Activated effector memory CD4-positive, alpha-beta T cell treated with Interleukin-2 at 50 U/mL for 16 hours (primary cell): ENCODE results near the gene TESPA1.
"Not testable (repeated sequence)": the region's sequence is repeated elsewhere in the genome, so short reads cannot be mapped to it uniquely, and the experiment has no call there.

Experiments
- DNase-seq: peaks from one replicate; pipeline ENCODE4 v3.0.0-alpha.2; 2020

TESPA1 gene

GRCh38 chr12:54945082-54945481 is 39.5 kb downstream of the TESPA1 start:
- no peak for DNase-seq

DNA sequence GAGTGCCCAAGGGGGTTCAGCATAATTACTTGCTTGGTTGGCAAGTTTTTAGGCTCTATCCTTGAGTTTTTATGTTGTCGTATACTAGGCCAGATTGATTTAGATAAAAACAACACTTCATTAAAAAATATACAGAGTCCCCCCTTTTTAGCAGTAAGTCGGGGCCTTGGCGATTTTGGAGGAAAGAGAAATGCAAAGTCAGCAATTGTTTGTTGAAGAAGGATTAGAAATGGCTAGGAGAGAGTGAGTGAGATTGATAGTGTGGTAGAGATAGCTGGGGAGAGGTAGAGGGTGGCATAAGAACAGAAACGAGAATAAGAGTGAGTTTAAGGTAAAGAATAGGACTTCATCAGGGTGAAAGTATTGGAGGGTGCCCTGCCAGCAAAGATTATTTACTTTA is 41.3 kb downstream of the TESPA1 start:
- DNase-seq: not testable (repeated sequence)

DNA sequence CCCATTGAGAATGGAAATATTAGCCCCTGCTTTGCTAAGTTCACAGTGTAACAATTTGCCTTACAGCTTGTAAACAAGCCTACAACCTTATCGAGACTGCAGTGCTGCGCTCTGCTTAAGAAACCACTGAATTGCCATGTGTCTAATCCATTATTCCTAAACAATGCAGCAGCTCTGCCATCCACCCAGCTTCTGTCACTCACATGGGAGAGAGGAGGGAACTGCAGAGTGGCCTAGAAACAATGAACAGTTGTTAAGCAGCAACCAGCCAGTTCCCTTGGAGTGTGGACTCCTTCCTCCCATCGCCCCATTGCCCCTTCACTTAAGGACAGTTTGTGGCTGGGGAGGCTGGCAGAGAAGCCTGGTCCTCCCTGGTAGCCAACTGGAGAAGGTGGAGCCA is 42.9 kb downstream of the TESPA1 start:
- DNase-seq: no peak

DNA sequence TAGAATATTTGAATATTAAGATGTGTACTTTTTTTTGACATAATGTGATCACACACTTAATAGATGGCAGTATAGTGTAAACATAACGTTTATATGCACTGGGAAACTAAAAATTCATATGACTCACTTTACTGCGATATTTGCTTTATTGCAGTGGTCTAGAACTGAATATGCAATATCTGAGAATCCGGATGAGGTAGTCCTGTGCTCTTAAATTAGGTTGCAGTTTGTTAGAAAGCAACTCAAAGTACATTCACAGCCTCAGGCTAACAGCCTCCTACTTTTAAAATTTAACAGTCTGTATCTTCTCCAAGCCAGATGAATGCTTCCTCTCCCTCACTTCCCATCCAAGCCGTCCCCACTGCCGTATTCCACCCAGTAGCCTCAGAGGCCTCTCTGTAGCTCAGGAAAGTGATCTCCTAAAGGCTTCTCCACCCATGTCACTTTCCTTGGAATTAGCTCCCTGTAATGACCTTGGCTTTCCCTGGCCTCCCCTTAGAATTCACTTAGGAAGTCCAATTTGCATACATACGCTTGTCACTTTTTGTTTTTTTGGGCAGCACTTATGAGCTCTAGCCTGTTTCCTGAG is 43.7 kb downstream of the TESPA1 start:
- DNase-seq: no peak

DNA sequence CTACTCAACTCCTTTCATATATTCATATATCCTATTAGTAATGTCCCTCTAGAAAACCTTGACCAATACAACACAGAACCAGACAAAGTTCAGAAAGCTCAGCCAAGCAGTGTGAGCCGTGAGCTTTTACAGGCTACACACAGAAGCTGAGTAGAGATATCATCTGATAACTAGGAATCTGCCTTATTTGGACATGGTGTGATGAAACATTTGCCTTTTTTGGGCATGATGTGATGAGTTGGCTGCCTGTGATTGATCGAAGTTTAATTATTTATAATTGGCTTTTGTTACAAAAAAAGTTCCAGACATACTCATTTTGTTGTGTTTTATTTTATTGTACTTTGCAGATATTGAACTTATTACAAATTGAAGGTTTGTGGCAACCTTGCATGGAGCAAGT is 46.6 kb downstream of the TESPA1 start:
- DNase-seq: no peak

GRCh38 chr12:54937376-54937775 is 47.2 kb downstream of the TESPA1 start:
- no peak for DNase-seq

DNA sequence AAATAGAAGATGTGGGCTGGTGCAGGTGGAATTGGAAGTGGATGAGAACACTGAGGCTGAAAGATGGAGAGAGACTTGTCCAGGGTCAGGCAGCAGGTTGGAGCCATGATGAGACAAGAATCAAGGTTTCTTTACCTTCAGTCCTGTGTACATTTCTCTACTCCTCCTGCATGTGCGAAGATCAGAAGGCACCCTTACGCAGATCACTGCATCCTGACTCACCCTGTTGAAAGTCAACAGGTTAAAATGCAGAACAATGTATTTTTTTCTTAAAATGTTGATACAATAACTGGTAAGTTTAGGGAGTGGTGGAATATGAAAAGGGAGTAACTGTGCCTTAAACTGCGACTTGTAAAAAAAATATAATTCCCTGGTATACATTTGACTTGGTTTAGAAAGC is 47.8 kb downstream of the TESPA1 start:
- no peak for DNase-seq

DNA sequence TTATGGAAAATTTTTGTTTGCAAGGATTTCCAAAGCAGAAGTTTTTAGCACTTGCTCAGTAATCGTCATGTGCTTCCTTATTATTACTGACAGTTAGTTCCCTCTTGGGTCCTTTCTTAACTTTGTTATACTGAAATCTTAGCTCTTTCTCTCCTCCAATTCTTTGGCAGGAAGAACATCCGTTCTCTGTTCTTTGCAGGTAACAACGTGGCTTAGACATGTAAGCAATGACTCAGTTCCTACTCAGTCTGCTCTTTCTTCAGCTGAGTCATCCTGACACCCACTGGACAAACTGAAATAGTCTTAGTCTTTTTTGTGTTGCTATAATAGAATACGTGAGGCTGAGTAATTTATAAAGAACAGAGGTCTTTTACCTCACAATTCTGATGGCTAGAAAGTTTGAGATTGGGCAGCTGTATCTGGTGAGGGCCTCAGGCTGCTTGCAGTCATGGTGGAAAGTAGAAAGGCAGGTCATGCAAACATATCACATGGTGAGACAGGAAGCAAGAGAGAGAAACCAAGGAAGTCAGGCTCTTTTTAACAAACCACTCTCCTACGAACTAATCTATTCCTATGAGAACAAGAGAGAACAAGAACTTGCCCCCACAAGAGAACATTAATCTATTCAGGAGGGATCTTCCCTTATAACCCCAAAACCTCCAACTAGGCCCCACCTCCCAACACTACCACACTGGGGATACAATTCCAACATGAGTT is 49.2 kb downstream of the TESPA1 start:
- peak; percentile 15 for DNase-seq

DNA sequence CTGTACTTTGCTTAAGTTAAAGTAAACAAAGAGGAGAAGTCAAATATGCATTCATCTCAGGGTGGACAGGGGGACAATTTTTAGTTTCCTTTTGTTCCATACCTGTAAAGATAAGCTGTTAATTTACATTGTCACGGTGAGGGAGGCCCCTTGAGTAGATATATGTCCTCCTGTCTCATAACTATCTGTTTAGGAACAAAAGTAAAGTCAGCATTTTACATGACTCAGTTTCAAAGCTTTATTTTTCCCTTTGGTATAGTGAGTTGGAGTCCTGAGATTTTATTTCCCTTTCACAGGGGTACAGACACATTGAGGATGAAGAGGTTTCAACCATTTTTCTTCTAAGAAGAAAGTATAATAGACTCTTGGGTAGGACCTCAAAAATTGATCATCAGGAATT is 50.1 kb downstream of the TESPA1 start:
- DNase-seq: no peak

DNA sequence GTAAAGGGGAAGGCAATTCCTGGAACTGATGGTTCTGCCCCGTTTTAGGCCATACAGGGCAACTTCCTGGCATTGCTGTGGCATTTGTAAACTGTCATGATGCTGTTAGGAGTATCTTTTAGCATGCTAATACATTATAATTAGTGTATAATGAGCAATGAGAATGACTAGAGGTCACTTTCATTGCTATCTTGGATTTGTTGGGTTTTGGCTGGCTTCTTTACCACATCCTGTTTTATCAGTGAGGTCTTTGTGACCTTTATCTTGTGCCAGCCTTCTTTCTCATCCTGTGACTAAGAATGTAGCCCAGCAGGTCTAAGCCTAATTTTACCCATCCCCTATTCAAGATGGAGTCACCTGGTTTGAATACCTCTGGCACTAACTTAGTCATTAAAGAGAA is 51.2 kb downstream of the TESPA1 start:
- DNase-seq: no peak

GRCh38 chr12:54932691-54933090 is 51.9 kb downstream of the TESPA1 start:
- no peak for DNase-seq

DNA sequence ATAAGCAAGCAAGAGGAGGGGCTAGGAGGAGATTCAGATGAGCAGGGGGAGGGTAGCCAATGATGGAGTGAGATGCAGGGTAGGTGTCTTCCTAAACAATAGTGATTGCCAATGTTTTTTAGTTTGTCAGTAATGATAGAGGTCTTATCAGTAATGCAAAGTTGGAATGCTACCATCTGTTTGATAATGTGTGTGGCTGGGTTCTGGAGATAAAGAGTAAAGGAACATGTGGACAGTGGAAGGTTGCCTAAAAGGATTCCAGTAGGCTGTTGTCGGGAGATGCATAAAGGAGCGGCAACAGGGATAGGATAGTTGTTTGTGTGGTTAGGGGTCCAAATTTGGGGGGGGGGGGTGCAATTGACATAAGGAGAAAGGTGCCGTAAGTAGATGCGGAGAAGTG is 52.5 kb downstream of the TESPA1 start:
- DNase-seq: no peak

DNA sequence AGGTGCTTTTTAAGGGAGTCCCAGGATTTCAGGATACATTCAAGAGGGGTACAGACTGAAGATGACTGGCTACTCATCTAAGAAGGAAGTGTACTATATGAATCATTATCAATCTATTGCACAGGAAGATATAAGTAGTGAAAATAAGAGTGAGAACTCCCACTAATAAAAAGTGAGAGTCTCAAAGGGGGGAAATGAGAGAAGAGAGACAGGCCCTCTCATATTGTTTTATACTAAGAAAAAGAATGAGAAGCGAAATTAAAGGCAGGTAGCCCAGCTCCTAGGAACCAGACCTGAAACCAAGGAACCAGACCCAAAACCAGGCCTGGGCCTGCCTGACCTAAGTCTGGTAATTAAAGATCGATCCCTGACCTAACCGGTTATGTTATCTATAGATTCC is 54.6 kb downstream of the TESPA1 start:
- DNase-seq: no peak

- no peak for DNase-seq
Measured at GRCh38 chr12:54926246-54926645, 58.3 kb downstream of the TESPA1 start.

GRCh38 chr12:54924972-54925707 is 59.4 kb downstream of the TESPA1 start:
- no peak for DNase-seq

DNA sequence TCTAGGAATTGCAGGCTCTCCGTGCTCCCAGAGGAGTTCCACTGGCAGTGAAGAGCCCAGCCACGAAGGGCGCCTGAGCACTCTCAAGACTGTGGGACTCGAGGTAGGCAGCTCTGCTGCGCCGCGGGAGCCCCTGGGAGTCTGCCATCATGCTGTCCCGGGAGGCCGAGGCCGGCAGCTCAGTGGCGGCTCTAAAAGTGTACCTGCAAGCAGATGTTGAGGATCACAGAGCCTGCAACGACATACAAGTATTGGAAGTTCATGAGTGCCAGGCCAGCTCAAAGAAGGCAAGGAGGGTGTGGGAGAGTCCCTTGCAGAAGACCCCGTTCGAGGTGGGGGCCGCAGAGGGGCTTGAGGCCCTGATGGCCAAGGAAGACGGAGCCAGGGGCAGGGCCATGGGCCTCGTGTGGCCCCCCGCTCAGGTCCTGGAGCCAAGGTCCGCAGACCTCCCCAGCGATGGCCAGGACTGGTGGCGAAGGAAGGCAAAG is 67.5 kb downstream of the TESPA1 start:
- DNase-seq: no peak
